Effector CD8-positive, alpha-beta T cell (primary cell): ENCODE results near the gene CNFN.
A peak's percentile ranks its signal among the peaks of the same experiment; 100 is the strongest.

Experiments used
- DNase-seq: peaks from one replicate; lab custom pipeline; 2025; lab: John Stamatoyannopoulos, UW

The CNFN gene

DNA sequence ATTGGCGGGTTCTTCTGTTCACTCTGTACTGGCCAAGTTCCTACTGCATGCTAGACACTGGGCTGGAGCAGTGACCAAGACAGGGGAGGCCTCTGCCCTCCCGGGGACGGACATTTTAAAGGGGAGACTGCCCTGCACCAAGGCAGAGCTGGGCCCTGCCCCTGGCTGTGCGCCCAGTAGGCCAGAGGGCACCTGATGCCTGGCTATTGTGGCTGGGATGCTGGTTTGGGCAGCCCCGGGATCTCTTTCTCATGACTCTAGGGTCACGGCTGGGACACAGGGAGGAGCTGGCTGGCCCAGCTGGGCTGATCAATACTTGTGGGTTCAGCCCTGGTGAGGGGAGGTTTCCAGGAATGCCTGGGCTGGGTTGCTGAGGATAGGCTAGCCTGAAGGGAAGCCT is 19.4 kb upstream of the CNFN start:
- DNase-seq = no peak

DNA sequence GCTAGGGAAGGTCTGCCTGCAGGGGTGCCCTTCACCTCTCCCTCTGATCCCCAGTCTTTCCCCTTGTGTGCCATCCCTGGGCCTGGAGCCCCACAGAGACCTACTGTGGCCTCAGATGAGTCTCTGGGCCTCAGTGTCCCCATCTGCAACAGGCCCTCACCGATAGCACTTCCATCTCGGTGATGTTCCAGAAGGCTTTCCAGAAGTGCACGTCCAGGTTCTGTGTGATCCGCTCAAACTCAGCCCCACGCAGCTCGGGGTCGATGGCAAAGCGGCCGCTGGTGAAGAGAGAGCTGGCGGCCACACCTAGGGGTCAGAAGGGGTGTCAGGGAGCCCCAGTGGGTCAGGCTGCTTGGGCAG is 17.7 kb upstream of the CNFN start:
- no peak for DNase-seq

DNA sequence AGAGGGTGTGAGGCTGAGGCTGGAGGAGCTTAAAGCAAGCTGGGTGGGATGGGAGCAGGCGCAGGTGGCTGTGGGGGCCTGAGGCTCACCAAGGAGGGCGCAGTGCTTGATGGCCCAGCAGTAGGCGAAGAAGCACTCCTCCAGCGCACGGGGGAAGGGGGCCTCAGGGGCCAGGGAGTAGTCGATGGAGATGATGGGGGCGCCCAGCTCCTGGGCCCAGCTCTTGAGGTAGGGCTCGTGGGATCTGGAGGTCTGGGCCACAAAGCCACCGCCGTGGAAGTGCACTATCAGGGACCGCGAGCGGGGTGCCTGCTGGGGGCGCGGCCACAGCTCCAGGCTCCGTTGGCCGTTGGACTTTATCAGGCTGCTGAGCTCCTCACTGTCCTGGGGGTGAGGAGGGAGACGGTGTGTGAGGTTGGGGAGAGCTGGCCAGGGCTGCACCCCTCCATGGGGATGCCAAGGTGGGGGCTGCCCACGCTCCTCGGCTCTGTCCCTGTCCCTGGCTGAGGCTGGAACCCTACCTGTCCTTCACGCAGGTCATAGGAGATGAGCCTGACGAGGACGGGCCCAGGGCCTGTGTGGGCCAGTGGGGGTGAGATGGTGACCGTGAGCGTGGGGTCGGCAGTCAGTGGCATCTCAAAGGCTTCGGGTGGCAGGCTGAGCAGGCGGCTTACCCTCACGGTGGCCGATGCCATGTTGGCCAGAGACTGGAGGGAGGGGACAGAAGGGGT is 17.2 kb upstream of the CNFN start:
- DNase-seq = no peak

DNA sequence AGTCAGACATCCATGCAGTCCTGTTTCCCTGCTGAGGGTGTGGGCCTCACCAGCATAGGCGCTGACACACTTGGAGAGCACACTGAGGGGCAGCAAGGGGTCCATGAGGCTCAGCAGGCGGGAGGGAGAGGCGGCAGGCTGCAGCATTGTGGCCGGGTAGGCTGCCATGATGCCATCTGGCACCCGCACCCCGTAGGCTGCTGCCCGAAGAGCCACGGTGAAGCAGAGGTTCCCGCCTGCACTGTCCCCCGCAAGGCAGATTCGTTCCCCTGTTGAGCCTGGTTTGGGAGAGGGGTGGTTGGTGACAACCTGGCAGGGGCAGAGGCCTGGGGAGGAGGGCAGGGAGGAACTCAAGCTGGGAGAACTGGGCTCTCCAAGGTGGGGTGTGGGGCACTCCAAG is 16.0 kb upstream of the CNFN start:
- no peak for DNase-seq

DNA sequence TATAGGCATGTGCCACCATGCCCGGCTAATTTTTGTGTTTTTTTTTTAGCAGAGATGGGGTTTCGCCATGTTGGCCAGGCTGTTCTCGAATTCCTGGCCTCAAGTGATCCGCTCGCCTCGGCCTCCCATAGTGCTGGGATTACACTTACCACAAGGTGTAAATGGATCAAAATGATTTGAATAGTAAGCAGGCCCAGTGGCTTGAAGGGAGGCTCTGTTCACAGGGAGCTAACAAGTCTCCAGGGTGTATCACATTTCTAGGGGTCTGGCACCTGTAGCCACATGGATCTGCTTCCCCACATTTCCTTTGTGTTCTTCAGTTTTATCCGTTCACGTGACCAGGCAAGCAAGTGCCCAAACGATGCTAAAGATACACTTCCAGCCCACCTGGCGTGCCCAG is 13.5 kb upstream of the CNFN start:
- DNase-seq = no peak

DNA sequence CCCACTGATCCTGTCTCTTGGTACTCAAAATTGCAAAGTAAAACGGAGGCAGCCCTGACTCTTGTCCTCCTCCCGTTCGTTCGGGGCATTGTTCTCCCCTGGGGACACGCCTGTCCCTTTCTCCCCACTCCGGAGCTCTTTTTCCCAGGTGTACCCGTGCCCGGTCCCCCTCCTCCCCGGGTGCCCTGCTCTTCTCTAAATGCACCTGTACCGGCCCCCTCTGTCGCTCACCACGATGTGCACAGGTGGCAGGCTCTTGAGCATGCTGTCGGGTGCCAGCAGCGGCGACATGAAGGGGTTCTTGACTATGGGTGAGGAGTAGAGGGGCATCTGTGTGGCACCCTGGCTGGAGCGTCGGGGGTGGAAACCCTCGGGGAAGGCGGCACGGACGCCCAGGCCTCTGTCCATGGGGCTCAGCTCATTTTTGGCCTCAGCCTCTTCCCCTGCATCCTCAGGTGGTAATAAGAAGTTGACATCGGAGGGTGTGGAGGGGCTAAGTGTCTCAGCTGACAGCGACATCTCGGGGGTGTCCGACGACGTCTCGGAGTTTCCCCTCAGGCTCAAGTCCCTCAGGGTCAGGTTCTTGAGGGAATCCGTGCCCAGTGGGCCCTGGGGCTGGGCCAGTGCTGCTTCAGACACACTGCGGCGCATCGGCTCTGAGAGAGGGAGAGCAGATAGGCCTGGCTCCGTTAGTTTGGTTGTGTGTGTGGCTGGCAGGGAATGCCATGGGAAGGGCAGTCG is 12.4 kb upstream of the CNFN start:
- DNase-seq = no peak

DNA sequence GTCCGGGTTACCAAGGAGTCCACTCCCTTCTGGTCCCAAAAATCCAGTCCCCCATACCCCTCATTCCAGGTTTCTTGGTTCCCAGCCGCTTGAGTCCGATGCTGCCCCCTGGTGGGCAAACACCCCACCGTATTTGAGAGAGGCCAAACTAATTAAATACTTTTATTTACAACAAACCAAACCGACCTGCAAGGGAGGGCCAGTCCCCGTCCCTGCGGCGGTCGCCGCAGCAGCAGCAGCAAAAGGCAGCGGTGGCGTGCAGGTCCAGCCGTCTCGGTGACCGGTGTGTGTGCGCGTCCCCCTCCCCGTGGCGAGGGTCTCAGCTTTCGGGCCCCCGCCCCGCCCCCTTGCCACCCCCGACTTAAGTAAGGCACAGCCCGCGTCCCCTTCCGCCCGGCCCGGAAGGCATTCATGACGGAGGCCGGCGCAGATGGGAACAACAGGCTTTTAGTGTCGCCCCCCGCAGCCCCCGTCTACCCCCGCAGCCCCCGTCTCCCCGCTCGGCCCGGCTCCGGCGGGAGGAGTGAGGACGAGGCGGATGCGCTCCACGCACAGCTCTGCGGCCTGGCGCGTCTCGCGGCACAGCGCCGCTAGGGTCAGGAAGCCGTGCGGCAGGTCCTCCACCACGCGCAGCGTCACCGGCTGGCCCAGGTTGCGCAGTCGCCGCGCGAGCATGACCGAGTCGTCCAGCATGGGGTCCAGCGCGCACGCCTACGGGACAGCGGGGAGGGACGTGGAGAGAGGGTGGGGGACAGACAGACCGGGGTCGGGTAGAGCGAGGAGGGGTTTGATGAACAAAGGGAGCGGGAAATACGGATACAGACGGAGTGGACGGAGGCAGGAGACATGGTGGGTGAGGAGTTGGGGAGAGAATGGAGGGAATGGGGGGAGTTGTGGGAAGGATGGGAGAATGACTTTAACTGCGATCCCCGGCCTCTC is 11.5 kb upstream of the CNFN start:
- DNase-seq = peak; percentile 70

DNA sequence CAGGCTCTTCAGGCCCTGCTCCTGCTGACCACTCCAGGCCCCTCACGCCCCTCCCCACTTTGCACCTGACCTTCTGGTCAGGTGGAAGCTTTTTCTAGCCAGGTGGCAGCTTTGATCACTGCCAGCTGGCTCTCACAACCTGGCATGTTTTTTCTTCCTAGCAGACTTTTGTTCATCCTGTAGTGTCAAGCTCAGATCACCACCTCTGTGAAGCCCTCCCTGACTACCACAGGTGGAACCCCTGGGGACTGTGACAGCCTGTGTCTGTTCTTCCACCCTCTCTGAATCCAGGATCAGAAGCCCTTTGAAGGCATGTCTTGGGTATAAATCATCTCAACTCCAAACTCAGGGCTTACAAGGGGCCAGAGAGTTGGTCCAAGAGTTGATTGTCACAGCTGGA is 10.3 kb upstream of the CNFN start:
- DNase-seq = no peak

DNA sequence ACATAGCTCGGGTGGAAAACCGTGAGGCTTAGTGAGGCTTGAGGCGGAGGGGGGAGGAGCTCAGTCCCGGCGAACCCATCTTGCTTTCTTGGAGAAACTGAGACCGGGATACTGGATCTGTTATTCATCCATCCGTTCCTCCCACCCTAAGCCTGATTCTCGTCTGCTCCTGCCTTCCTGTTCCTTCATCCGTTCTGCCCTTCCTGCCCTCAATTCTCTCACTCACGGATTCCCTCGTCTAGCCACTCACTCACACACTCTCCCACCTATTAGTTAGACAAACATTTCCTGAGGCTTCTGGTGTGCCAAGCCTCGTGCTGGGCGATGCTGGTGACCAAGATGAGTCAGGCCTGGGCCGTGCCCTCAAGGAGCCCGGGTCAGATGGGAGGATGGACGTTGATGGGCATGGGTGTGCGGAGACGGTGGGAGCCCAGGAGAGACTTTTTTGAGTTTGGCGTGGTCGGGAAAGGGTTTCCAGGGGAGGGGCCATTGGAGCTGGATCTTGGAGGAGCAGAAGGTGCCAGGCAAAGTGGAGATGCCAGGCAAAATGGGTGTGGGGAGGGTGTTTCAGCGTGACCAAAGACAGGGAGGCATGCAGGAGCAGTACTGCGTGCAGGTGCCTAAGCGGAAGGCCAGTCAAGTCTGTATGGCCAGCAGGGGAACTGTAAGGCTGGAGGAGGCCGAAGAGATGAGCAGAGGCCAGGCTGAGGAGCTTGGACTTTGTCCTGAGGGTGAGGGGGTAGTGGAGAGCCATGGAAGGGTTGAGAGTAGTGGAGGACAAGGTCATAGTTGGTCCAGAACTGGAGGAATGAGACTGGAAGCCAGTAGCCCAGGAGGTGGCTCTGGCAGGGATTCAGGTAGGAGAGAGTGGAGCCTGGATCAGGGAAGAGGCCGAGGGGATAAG is 7.4 kb upstream of the CNFN start:
- no peak for DNase-seq

DNA sequence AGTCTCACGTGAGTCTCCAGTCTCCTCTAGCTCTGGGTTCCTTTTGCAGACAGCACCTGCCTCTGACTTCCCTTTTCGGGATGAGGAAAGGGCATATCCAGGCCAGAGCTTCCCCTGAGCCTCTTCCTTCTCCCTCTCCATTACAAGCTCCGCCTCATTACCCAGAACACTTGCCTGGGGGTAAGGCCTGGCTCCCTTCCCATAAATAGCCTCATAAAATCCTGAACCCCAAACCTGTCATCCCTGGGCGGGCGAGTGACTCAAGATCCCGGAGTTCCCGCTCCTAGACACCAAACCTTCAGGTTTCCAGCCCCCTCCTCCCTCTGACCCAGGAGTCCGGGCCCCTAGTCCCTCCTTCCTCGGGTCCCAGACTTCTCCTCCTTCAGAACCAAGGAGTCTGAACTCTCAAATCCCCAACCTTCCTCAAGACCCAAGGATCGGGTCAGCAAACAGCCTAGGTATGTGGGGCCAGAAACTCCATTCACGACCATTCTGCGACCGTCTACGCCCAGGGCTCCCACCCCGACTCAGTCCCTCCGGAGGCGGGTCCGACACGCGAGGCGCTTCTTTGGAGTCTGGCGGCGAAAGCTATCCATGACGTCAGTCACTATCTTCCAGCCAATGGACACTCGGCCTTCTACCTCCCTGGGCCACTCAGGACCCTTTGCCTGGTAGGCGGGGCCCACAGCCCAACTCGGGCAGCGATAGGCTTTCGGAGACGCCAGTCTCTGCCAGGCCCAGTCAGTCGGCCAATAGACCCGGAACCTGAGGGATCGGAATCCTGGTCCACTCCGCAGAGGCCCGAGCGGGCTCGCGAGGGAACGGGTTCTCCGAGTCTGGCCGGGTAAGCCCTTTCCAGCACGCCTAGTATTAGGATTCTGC is 6.5 kb upstream of the CNFN start:
- DNase-seq = peak; percentile 81

DNA sequence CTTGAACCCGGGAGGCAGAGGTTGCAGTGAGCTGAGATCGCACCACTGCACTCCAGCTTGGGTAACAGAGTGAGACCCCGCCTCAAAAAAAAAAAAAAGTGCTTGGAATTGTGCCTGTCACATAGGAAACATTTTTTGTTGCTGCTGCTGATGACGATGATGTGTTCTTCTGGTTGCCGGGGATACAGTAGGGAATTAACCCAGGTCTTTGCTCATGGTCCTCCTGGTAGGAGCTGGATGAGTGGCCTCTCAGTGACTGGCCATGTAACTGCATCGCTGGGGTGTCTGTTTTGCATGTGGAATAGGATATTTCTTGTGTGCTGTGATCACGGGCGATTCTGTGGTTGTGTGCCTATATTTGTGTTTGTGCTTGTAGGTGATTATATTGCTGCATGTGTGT is 4.7 kb upstream of the CNFN start:
- no peak for DNase-seq

DNA sequence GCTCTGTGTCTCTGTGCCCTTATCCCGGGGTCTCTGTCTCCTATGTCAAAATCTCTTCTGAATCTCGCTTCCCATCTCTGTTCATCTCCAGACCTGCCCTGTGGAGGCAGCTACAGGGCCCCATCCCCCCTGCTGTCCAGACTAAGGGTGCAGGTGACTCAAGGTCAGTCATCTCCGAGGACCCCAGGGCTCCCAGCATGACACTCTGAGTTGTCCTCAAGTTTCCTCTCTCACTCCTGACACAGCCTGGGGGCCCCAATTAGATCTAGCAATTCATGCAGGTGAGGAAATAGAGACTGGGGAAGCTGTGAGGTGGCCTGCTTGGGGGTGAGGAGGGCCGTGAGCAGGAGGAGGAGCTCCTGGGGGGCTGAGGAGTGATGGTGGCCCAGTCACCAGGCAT is 2.1 kb upstream of the CNFN start:
- DNase-seq = no peak

DNA sequence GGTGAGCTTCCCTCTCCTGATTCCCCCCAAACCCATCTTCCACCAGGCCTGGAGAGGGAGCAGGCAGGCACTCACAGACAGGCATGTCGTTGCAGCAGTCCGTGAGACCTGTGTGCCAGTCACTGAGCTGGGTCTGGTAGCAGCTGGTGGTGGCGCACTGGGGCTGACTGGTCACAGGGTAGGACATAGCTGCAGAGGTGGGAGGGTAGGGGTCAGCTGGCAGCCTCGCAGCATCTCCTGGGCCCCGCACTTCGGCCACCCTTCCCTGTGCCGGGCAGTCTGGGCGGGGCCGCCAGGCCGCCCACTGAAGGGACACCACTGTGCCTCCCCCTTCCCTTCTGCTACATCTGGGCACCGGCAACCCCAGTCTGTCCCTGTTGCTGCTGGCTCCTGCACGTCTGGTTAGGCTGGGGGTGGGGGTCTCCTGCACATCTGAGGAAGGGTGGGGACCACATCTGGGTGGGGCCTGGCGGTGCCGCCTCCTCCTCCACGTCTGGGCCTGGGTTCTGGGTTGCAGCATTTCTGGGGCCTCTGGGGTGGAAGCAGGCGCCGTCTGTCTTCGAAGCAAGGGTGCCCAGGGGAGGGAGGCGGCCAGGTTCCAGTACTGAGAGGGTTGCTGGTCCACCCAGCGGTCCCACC is 1.1 kb downstream of the CNFN start:
- DNase-seq = no peak

DNA sequence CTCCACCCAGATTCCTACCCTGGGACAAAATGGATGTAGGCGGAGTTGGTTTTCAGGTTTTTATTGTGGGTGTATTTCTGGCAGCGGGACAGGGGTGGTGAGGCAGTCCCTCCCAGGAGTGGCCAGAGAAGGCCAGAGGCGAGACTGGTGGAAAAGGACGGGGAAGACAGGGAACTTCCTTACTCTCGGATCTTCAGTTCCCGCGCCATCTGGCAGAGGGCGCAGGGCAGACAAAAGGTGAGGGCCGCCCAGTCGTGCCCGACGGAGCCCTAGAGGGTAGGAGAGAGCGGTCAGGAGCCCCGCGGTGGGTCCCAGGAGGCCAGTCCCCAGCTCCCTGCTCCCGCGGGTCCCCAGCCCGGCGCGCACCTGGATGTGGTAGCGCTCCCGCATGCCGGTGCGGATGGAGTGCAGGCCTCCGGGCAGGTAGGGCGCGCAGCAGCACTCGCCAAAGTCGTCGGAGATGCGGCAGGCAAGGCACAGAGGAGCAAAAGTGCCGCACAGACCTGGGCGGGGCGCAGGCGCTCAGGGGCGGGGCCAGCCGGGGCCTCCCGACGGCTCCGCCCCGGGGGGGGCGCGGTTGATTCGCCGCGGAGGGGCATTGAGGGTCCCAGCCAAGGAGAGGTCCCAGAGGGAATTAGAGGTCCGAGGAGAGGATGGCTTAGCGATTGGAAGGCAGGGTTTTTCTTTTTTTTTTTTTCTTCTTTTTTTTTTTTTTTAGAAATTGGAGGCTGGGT is 3.0 kb downstream of the CNFN start:
- DNase-seq = peak; percentile 41

DNA sequence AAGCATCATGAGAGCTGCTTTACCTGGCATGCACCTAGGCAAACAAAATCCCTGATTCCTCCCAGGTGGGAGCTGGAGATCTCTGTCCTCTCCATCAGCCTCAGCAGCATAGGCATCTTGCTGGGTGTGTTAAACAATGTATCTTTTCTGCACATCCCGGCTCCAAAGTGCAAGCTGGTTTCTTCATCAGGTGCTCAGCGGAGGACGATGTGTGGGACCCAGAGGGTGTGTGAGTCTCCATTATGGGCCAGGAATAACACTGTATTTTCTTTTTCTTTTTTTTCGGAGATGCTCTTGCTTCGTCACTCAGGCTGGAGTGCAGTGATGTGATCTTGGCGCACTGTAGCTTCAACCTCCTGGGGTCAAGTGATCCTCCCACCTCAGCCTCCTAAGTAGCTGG is 9.9 kb downstream of the CNFN start:
- no peak for DNase-seq

DNA sequence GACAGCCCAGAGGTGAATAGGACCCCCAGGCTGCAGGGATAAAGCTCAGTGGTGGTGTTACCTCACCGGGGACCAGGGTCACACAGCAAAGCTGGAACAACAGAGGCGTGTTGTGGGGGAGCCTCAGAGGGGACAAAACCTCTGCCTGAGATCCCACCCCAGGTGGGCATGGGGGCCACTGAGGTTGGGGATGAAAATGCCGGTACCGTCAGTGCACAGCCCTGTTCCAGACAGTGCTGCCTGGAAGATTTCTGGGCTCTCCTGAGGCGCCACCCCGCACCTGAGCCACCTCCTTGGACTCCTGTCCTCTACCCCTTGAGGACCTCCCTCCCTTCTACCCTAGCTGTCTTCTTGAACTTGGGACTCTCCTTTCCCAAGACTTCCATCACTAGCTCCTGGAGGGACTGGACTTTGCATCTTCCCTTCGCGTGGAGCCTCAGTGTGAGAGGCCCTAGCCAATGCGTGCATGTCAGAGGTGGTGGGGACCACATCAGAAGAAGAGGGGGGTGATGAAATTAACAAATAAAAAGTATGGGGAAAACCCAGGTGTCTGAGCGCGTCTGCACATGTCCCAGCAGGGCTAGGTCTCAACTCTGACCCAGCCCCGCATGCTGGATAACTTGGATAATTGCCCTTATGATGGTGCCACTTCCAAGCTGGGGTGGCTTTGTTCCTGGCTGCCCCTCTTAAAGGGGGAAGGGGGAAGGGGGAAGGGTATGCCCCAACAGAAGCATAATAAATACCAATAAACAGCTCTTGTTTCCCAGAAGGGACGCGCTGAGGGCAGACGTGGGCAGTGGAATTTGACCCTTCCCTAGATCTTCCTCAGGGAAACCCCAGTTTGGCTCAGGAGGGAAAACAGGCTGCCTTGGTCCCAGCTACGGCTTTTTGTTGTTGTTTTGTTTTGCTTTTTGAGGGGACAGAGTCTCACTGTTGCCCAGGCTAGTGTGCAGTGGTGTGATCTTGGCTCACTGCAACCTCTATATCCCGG is 11.6 kb downstream of the CNFN start:
- no peak for DNase-seq

DNA sequence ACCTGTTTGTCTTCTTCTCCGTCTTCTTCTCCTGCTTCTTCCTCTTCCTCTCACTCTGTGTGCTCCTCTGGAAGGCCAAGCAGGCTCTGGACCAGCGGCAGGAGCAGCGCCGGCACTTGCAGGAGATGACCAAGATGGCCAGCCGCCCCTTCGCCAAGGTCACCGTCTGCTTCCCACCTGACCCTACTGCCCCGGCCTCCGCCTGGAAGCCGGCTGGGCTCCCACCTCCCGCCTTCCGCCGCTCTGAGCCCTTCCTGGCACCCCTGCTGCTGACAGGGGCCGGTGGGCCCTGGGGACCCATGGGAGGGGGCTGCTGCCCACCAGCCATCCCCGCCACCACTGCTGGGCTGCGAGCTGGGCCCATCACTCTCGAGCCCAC is 13.9 kb downstream of the CNFN start:
- no peak for DNase-seq
